ENCODE data around the gene CACNA1B. TPM values are rescaled to one million over a fixed set of nuclear protein-coding genes. Genes with fewer than 3 reads are reported as not detected.
"Not testable (repeated sequence)": the region's sequence is repeated elsewhere in the genome, so short reads cannot be mapped to it uniquely, and the experiment has no call there.

CACNA1B gene
- polyA plus RNA-seq, 1 donor = 0.72 TPM

DNA sequence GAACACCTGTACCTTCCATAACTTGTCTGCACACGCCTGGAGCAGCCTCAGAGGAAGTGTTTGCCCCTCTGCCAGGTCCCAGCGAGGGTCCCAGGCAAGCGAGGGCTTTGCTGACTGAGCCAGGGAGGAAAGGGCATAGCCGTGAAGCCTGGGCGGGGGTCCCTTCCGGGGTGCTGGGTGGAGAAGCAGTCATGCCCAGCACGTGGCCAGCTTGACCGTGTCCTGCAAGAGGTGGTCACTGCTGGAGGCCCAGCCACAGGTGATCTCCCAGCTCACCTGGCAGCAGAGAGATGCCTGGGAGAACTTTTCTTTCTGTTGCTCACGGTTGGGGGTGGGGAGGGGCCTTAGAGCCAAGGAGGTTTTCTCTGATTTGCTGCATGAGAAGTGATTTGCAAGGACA is 195.3 kb downstream of the CACNA1B start:
- DNase-seq (ENCODE audit: low read depth) = no peak

DNA sequence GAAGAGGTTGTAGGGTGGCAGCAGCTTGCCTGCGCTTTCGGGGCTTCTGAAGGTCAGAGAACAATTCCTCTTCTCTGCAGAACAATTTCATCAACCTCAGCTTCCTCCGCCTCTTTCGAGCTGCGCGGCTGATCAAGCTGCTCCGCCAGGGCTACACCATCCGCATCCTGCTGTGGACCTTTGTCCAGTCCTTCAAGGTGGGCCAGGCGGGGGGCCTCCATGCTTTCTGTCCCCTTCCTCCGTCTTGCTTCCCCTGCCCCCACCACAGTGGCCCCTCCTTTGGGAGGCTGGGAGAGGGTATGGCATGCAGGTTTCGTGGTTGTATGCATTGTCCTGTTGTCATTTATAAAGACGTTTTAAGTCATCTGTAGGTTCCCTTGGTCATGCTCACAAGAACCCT is 195.8 kb downstream of the CACNA1B start:
- DNase-seq (ENCODE audit: low read depth) = no peak

DNA sequence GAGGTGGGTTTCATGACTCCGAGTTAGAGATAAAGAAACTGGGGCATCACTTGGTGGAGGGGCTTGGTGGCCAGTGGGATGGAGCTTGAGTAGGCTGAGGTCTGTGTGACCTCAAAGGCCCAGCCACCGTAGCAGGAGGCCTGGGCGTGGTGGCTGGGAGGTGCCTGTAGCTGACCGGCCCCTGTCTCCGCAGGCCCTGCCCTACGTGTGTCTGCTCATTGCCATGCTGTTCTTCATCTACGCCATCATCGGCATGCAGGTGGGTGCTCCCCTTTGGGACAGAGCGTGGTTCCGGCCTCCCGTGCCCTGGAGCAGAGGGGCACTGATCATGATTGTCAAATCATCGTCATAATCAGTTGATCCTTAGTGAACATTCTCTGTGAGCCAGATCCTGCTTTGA is 196.2 kb downstream of the CACNA1B start:
- no peak for DNase-seq (ENCODE audit: low read depth)

DNA sequence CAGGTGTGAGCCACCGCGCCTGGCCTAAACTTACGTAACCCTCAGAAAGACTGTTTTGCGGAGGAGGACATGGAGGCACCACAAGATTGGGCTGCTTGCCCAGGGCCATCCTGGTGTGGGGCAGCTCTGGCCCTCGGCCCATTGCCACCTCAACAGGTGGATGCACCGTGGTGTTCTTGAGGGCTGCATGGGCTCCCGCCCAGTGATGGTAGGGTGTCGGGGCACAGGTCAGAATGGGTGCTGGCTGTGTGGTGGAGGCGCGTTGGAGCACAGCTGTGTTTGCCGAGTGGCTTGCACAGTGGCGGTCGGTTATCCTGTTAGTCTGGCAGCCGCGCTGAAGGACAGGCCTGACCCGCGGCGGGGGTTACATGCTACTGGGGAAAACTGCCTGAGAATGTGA is 196.9 kb downstream of the CACNA1B start:
- no peak for DNase-seq (ENCODE audit: low read depth)

DNA sequence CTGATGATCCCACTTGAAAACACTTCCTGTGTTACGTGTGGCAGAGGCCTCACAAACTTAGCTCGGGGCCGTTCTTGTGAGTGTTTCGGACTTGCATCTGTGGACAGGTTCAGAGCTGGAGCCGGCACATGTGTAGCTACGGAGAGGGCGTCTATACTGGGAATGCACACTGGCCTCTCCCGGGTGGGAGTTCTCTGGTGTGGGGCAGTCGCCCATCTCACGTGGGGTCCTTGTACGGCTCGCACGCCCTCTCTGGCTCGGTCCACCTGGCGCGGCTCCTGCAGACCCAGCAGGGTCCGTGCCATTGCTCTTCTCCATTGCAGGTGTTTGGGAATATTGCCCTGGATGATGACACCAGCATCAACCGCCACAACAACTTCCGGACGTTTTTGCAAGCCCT is 197.9 kb downstream of the CACNA1B start:
- DNase-seq (ENCODE audit: low read depth) = no peak

DNA sequence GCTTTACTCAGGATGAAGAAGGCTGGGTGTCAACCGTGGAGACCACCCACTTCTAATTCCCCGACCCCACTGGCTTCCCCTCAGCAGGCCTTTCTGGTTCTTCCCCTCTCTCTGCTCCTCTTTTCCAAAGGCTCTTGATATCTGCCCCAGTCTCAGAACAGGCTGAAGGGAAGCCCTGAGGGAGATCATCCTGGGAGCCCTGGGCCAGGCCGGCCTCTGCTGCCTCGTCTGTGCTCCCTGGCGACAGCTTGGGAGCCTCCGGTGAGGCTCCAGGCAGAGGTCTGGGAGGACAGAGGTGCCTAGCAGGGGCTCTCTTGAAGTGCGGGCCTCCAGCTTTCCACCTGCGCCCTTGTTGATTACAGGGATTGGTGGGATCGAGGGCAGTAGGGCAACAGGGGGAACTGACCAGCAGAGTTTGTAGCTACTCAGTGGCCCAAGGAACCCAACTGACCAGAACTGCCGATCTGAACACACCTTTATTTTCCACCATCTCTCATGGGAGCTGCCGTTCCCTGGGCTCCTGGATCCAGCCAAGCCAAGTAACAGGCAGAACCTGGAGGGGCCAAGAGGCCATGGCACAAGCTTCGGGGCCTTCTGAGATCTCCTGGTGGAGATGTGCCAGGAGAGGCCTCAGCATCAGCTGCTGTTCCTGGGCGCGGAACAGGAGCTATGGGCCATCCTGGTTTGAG is 198.5 kb downstream of the CACNA1B start:
- no peak for DNase-seq (ENCODE audit: low read depth)

DNA sequence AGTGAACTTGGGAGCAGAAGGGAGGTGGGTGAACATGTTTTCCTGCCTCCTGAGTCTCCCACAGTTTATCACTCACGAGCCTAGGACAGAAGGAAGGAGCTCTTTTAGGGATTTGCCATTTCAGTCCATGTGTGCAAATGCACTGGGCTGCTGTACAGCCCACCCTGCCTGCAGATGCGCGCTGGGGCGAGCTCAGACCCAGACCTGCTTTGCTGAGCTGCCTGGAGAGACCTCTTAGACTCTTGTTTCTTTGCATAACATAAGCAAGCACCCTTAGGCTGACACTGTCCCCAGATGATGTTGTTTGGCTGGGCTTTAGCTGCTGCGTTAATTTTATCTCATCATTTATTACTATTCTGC is 199.0 kb downstream of the CACNA1B start:
- DNase-seq (ENCODE audit: low read depth) = no peak

DNA sequence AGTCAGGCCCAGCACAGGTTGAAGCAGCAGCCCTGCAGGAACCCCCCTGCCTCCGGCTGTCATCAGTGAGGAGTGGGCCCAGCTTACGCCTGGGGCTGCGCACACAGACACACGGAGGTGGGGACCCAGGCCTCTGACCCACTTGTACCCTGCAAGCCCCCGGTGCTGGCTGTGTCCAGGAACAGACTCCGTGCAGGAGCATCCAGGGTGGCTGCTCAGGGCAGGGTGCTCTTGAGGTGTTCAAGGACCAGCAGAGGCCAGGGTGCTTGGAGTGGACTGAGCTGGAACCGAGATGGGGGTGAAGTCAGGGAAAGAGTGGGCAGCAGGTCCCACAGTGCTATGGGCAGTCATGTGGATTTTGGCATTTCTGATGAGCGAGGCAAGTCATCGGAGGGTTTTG is 199.5 kb downstream of the CACNA1B start:
- DNase-seq (ENCODE audit: low read depth) = no peak

DNA sequence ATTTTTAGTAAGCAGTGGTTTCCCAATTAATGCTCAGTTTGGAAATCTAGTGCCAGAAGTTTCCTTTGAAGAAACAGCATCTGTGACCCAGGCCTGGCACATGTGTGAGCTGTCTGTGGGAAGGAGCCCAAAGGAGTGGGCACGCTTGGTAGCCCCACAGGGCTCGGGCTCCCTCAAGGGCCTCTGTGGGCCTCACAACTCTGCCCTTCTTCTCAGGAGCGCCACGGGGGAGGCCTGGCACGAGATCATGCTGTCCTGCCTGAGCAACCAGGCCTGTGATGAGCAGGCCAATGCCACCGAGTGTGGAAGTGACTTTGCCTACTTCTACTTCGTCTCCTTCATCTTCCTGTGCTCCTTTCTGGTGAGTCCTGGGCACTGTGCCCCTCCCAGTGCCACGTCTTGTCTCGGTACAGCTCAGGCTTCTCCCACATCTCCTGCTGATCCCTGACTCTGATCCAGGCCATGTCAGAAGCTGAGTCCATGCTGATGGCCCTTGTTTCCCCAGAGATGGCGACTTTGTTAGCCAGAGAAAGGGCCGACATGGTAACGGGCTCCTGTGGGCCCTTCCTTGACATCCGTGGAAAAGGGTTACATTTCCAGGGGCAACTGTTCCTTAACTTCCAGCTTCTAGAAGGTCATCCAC is 200.4 kb downstream of the CACNA1B start:
- no peak for DNase-seq (ENCODE audit: low read depth)

DNA sequence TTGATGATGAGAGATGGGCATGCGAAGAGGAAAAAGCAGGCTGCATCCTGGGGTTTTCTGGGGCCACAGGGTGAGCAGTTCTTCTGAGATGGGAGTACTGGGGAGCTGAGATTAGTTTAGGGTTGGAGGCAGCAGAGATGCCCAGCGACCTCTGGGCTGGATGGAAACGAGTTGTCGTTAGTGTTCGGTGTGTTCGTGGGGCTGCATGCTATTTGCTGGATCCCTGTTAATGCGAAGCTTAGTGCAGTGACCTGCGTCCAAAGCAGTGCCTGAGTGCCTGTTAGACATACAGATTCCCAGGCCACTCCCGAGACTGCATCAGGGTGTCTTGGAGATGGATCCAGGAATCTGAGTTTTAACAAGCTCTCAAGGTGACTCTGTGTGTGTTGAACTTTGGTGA is 201.3 kb downstream of the CACNA1B start:
- DNase-seq (ENCODE audit: low read depth) = no peak

DNA sequence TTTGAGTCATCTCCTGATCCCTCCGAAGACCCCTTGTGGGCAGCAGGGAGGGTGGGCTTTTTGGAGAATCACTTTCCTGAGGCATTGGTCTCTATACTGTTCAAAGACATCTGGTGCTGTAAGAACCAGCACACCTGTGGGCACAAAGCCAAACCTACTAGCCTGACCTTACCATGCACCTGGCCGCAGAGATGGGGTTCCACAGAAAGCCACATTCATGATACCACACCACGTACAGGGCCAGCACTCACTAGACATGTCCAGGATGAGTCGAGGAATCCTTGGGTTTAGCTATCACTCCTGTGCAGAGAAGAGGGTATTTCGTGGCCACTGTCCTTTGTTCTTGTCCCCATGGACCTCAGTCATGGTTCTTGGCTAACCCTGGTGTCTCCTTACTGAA is 203.4 kb downstream of the CACNA1B start:
- no peak for DNase-seq (ENCODE audit: low read depth)

DNA sequence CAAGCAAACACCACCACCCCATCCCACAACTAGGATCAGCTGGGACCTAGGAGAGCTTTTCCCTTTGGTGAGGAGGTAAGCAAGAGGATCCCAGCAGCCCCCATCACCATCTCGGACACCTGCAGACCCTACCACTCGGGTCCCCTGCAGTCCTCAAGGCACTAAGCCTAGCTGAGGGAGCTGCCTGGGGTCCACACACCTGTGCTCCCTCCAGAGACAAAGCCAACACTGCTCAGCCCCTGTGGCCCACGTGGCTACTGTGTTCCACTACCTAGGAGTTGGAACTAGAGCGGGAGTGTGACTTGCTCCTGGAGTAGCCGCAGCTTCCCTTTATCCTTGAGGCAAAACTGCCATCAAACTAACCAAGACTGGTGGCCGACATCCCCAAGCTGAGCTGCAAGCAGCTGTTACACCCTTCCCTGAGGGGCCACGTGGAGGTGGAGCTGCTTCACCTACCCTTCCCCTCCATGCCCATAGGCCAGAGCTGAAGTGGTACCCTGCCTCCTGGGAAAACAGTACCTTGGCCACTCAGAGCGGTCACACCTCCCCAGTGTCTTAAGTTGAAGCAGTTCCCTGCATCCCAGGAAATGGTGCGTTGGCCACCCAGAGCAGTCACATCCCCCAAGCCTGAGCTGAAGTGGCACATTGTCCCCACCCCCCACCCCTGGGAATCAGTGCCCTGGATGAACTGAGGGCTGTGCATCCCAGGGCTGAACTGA is 205.5 kb downstream of the CACNA1B start:
- no peak for DNase-seq (ENCODE audit: low read depth)

DNA sequence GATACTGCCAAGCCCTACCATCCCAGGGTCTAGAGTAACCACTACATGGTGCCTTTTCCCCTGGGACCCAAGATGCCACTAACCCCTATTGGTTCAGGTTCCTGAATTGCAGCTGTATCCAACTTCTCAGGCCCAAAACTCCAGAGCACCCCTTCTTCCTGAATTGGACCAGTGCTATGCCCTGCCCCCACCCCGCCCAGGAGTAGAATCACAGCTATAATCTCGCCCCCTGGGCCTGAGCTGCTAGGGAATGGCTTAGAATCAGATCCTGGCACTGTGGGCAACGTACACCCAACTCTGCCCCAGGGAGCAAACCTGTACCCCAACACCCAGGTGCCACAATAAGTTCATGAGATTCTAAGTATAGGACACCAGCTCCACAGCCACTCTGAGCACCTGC is 206.3 kb downstream of the CACNA1B start:
- DNase-seq (ENCODE audit: low read depth) = no peak

DNA sequence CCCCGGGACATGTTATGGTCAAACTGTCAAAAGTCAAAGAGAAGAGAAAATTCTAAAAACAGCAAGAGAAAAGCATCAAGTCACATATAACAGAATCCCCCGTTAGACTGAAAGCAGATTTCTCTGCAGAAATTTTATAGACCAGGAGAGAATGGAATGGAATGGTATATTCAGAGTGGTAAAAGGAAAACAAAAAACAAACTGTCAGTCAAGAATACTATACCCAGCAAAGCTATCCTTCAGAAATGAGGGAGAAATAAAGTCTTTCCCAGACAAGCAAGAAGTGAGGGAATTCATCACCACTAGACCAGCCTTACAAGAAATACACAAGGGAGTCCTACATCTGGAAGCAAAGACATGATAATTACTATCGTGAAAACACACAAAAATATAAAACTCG is 208.0 kb downstream of the CACNA1B start:
- DNase-seq (ENCODE audit: low read depth) = no peak

DNA sequence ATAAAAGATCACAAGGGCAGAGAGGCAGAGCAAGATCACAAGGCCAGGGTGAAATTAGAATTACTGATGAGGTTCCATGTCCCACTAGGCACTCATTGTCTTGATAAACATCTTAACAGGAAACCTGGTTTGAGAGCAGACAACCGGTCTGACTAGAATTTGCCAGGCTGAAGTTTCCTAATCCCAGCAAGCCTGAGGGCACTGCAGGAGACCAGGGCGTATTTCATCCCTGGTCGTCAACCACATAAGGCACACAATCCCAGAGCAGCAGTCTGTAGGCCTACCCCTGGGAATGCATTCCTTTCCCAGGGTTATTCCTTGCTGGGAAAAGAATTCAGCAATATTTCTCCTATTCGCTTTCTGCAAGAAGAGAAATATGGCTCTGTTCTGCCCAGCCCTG is 214.5 kb downstream of the CACNA1B start:
- not testable (repeated sequence) for DNase-seq (ENCODE audit: low read depth)

DNA sequence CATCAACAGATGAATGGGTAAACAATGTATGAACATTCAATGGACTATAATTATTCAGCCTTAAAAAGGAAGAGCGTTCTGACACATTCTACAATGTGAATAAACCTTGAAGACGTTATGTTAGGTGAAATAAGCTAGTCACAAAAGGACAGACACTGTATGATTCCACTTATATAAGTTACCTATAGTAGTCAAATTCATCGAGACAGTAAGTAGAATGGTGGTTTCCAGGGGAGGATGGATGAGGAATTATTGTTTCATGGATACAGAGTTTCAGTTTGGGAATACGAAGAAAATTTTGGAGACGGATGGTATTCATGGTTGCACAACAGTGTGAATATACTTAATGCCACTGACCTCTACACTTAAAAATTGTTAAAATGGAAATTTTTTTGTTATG is 216.4 kb downstream of the CACNA1B start:
- no peak for DNase-seq (ENCODE audit: low read depth)

DNA sequence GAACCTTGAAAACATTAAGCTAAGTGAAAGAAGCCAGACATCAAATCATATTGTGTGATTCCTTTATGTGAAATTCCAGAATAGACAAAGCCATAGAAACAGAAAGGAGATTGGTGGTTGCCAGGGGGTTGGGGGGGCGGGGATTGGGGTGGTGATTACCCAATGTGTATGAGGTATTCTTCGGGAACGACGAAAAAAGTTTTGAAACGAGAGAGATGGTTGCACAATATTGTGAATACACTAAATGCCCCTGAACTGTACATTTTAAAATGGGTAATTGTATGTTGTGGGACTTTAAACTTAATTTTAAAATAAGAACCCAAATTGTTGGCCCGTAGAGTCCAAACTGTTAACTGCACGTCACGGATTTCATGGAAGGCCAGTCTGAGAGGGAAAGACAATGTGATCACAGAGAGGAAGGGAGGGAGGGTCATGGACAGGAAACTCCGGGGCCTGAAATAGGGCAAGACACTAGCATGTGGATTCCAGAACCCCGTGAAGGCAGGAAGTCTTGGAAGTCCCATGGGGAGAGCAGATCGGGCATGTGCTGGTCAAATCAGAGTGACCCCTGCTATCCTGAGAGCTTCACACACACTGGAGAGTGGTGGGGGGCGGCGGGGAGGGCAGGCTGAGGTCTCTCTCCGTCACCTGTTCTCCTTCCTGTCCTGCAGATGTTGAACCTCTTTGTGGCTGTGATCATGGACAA is 218.4 kb downstream of the CACNA1B start:
- DNase-seq (ENCODE audit: low read depth) = no peak

DNA sequence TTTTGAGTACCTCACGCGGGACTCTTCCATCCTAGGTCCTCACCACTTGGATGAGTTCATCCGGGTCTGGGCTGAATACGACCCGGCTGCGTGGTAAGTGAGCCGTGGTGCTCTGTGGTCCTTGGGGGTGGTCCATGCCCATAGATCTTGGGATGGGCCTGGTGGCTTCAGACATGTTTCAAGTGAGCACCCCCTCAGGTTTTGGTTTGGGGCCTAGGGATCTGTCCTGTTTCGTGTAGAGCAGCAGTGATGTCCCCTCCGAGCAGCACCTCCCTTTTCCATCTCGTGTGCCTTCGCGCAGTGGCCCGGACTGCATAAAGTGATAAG is 218.9 kb downstream of the CACNA1B start:
- no peak for DNase-seq (ENCODE audit: low read depth)

DNA sequence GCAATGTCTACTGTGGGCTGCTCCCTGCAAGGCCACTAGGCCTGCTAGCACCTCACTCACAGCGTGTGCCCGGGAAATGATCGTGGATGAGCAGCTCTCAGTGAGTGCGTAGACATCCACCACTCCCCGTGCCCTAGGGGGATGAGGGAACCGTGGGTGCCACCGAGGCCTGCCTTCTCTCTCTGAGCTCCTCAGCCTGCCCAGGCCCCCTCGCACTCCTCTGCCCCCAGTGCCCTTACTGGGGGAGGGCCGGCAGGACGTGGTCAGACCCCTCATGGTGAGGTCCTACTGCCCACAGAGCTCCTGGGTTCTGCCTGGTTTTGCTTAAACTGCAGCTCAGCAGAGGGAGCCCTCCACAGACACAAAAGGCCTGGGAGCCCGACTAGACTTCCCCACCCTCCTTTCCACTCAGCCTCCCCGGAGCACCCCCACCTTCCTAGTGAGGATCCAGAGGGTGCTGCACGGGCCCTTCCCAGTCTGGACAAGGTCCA is 220.0 kb downstream of the CACNA1B start:
- DNase-seq (ENCODE audit: low read depth) = no peak

DNA sequence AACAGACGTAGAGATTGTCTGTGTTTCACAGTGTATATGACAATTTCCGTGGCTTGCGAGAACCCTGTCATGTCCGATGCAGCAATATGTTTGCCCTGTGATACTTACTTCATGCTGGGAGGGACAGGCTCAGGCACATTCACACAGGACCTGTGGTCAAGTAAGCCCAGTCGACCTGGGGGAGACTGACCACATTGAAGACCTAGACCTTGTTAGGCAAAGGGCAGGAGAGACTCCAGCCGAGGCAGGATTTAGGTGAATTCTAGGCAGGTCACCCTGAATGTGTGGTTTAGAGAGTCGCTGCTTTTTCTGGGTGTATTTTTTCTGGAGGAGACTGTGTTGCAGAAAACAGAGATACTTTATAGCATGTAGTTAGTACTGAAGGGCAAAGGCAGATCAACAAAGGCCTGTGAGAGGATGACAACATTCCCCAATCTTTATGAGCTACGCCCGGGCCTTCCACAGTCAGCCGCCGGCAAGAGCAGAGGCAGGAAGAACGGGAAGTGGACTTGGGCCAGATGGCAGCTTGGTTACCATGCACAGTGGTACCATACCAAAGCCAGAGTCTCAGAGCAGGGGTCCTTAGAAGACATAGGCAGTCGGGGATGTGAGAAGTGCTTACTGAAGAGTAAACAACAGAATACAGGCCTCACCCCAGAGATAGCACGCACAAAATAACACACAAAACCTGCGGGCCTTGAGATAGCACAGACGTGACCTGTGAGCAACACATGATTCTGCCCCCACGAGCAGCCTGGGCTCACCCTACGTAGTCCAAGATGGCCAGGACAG is 220.7 kb downstream of the CACNA1B start:
- no peak for DNase-seq (ENCODE audit: low read depth)

DNA sequence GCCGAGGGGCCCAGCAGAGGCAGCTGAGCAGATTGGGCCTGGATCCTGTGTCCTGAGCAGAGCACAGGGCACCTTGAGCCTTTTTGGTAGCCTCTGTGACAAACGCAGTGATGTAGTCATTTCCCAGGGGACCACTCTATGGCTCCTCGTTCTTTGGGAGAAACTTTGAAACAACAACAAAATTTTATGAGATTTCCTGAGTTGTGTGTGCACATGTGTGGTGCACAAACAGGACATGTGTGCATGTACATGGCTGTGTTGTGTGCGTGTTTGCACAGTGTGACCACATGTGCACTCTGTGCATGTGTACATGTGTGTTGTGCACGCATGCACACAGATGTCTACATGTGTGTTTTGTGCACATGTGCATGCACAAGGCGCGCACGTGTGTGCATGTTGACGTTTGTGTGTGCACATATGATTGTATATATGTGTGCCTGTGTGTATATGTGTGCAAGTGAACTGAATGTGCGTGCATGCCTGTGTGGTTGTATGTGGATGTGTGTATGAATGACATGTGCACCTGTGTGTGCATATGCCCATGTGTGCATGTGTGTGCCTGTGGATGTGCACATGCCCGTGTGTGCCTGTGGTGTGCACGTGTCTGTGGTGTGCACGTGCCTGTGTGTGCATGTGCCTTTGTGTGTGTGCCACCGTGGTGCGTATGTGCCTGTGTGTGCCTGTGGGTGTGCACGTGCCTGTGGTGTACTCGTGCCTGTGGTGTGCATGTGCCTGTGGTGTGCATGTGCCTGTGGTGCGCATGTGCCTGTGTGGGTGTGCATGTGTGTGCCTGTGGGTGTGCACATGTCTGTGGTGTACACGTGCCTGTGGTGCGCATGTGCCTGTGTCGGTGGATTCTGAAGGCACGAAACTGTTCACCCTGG is 221.6 kb downstream of the CACNA1B start:
- no peak for DNase-seq (ENCODE audit: low read depth)
